ENCODE results near the gene TTC28. TPM values are rescaled to one million over a fixed set of nuclear protein-coding genes. Genes with fewer than 3 reads are reported as not detected.
A peak's percentile ranks its signal among the peaks of the same experiment; 100 is the strongest.

TTC28 gene
- total and polyA plus RNA-seq, 2 donors = 2.0 to 5.5 TPM

- peak overlapping the region in 1 of 2 donors; percentile 11 for H3K27ac ChIP-seq (ENCODE audit: low read depth in 1 of 2, low read length in 1 of 2)
- H3K9me3 ChIP-seq (ENCODE audit: control insufficient read depth in 2 of 2, insufficient read depth in 1 of 2, low read length in 1 of 2) = no peaks in the 10 kb centered on the region
- no peaks in the 10 kb centered on the region for H3K36me3 ChIP-seq (ENCODE audit: control insufficient read depth in 2 of 2, insufficient read depth in 2 of 2, low read length in 1 of 2)
- no peaks in the 10 kb centered on the region for H3K27me3 ChIP-seq (ENCODE audit: control insufficient read depth in 2 of 2, insufficient read depth in 1 of 2, low read length in 1 of 2)
- H3K4me1 ChIP-seq (ENCODE audit: control insufficient read depth in 2 of 2, insufficient read depth in 2 of 2, low read length in 2 of 2) = peaks cover 2 to 56% of the 10 kb centered on the region in 2 donors
- no peak overlapping the region for H3K4me3 ChIP-seq (ENCODE audit: low read length in 2 of 2)
- no peak for DNase-seq (ENCODE audit: low read depth in 6 of 9, low spot score in 9 of 9)
- 95% methylated on average over 6 of the region's 6 CpGs for WGBS
Observed at GRCh38 chr22:28031383-28031922, 648.2 kb downstream of the TTC28 start.

DNA sequence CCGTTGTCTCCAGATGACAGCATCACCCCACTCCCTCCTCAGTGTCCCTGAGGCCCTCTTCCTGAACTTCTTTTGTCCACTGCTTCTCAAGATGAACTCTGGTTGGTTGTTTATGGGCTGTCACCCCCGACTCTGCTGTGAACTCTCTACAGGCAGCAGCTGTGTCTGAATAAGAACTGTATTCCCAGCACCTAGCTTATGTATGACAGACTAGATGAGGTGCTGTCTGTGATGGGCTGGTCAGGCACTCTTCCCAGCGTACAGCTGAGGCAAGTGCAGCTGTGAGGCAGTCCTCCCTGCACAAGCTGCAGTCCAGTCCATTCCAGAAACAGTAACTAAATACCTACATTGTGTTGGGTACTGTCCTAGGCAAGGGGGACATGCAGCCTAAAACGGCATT, 649.2 kb downstream of the TTC28 start:
- Histone ChIP-seq H3K9me3 (ENCODE audit: control insufficient read depth in 2 of 2, insufficient read depth in 1 of 2, low read length in 1 of 2) (no peaks in the 10 kb centered on the region), H3K27ac (ENCODE audit: low read depth in 1 of 2, low read length in 1 of 2) (peak overlapping the region in 1 of 2 donors; percentile 11), H3K4me3 (ENCODE audit: low read length in 2 of 2) (no peak overlapping the region), H3K36me3 (ENCODE audit: control insufficient read depth in 2 of 2, insufficient read depth in 2 of 2, low read length in 1 of 2) (no peaks in the 10 kb centered on the region), H3K4me1 (ENCODE audit: control insufficient read depth in 2 of 2, insufficient read depth in 2 of 2, low read length in 2 of 2) (peaks cover 2 to 55% of the 10 kb centered on the region in 2 donors), H3K27me3 (ENCODE audit: control insufficient read depth in 2 of 2, insufficient read depth in 1 of 2, low read length in 1 of 2) (no peaks in the 10 kb centered on the region)
- no peak for DNase-seq (ENCODE audit: low read depth in 6 of 9, low spot score in 9 of 9)
- 91% methylated on average over 4 of the region's 4 CpGs for WGBS

GRCh38 chr22:28029956-28030355, 649.7 kb downstream of the TTC28 start:
- H3K36me3 ChIP-seq (ENCODE audit: control insufficient read depth in 2 of 2, insufficient read depth in 2 of 2, low read length in 1 of 2) = no peaks in the 10 kb centered on the region
- no peaks in the 10 kb centered on the region for H3K9me3 ChIP-seq (ENCODE audit: control insufficient read depth in 2 of 2, insufficient read depth in 1 of 2, low read length in 1 of 2)
- DNase-seq (ENCODE audit: low read depth in 6 of 9, low spot score in 9 of 9) = no peak
- peak overlapping the region in 1 of 2 donors; percentile 51 for H3K27ac ChIP-seq (ENCODE audit: low read depth in 1 of 2, low read length in 1 of 2)
- 97% methylated on average over 9 of the region's 9 CpGs for WGBS
- H3K4me3 ChIP-seq (ENCODE audit: low read length in 2 of 2) = no peak overlapping the region
- H3K4me1 ChIP-seq (ENCODE audit: control insufficient read depth in 2 of 2, insufficient read depth in 2 of 2, low read length in 2 of 2) = peaks cover 2 to 50% of the 10 kb centered on the region in 2 donors
- no peaks in the 10 kb centered on the region for H3K27me3 ChIP-seq (ENCODE audit: control insufficient read depth in 2 of 2, insufficient read depth in 1 of 2, low read length in 1 of 2)

- 79% methylated on average over 6 of the region's 6 CpGs for WGBS
- Histone ChIP-seq H3K4me1 (ENCODE audit: control insufficient read depth in 2 of 2, insufficient read depth in 2 of 2, low read length in 2 of 2) (peaks cover 0 to 44% of the 10 kb centered on the region in 2 donors), H3K4me3 (ENCODE audit: low read length in 2 of 2) (no peak overlapping the region), H3K27me3 (ENCODE audit: control insufficient read depth in 2 of 2, insufficient read depth in 1 of 2, low read length in 1 of 2) (no peaks in the 10 kb centered on the region), H3K36me3 (ENCODE audit: control insufficient read depth in 2 of 2, insufficient read depth in 2 of 2, low read length in 1 of 2) (no peaks in the 10 kb centered on the region), H3K9me3 (ENCODE audit: control insufficient read depth in 2 of 2, insufficient read depth in 1 of 2, low read length in 1 of 2) (no peaks in the 10 kb centered on the region), H3K27ac (ENCODE audit: low read depth in 1 of 2, low read length in 1 of 2) (peak overlapping the region in 1 of 2 donors; percentile 64)
- DNase-seq (ENCODE audit: low read depth in 6 of 9, low spot score in 9 of 9) = no peak
Observed at GRCh38 chr22:28029201-28029948, 650.3 kb downstream of the TTC28 start.

DNA sequence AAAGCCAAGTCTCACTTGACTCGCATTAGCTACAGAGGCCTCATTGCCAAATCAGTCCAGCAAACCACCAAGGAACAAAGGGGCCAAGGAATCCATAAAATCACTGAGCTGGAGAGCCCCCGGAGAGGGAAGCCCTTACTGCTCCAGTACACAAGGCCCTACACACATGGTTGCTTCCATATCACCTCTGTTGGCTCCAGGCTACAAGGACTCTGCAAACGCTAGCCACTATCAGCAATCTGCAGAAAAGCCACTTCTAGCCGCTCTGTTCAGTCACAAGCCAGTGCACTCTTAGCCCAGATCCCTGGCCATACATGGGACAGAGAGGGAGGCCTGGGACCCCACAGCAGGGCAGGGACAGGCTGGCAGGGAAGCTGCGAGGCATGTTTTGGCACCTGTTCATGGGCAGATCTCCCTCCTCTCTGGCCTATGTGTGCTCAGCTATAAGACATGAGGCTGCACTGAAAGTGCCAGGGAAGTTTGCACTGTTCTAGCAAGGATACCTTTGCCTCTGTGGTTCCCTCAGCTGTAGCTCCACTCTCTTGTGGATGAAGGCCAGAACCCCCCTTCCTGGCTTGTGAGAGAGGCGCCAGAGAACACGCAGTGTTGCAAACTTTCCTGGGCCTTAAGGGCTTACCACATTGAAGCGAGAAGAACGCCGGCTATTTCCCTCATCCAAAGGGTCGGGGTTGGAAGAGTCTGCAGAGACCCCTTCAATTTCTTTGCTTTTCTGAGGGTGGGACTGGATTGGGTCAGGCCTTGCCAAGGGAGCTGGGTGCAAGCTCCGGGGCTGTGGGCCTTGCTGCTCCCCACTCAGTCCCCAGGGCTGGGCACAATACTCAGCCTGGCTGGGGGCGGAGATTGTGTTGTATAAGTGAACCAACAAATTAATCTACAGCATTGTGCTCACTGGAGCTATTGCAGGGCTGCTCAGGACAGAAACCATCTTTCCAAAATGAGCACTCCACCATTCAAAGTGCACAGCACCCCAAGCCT, 651.9 kb downstream of the TTC28 start:
- no peak for DNase-seq (ENCODE audit: low read depth in 6 of 9, low spot score in 9 of 9)
- Histone ChIP-seq H3K27me3 (ENCODE audit: control insufficient read depth in 2 of 2, insufficient read depth in 1 of 2, low read length in 1 of 2) (no peaks in the 10 kb centered on the region), H3K4me1 (ENCODE audit: control insufficient read depth in 2 of 2, insufficient read depth in 2 of 2, low read length in 2 of 2) (peaks cover 0 to 41% of the 10 kb centered on the region in 2 donors), H3K9me3 (ENCODE audit: control insufficient read depth in 2 of 2, insufficient read depth in 1 of 2, low read length in 1 of 2) (no peaks in the 10 kb centered on the region), H3K4me3 (ENCODE audit: low read length in 2 of 2) (no peak overlapping the region), H3K36me3 (ENCODE audit: control insufficient read depth in 2 of 2, insufficient read depth in 2 of 2, low read length in 1 of 2) (no peaks in the 10 kb centered on the region), H3K27ac (ENCODE audit: low read depth in 1 of 2, low read length in 1 of 2) (no peak overlapping the region)
- WGBS = 94% methylated on average over 13 of the region's 13 CpGs

GRCh38 chr22:28025866-28026575, 653.6 kb downstream of the TTC28 start:
- Histone ChIP-seq H3K27me3 (ENCODE audit: control insufficient read depth in 2 of 2, insufficient read depth in 1 of 2, low read length in 1 of 2) (no peaks in the 10 kb centered on the region), H3K9me3 (ENCODE audit: control insufficient read depth in 2 of 2, insufficient read depth in 1 of 2, low read length in 1 of 2) (no peaks in the 10 kb centered on the region), H3K36me3 (ENCODE audit: control insufficient read depth in 2 of 2, insufficient read depth in 2 of 2, low read length in 1 of 2) (no peaks in the 10 kb centered on the region), H3K4me3 (ENCODE audit: low read length in 2 of 2) (no peak overlapping the region), H3K27ac (ENCODE audit: low read depth in 1 of 2, low read length in 1 of 2) (no peak overlapping the region), H3K4me1 (ENCODE audit: control insufficient read depth in 2 of 2, insufficient read depth in 2 of 2, low read length in 2 of 2) (peaks cover 0 to 45% of the 10 kb centered on the region in 2 donors)
- no peak for DNase-seq (ENCODE audit: low read depth in 6 of 9, low spot score in 9 of 9)
- WGBS = 95% methylated on average over 12 of the region's 12 CpGs

- Histone ChIP-seq H3K9me3 (ENCODE audit: control insufficient read depth in 2 of 2, insufficient read depth in 1 of 2, low read length in 1 of 2) (no peaks in the 10 kb centered on the region), H3K27ac (ENCODE audit: low read depth in 1 of 2, low read length in 1 of 2) (no peak overlapping the region), H3K36me3 (ENCODE audit: control insufficient read depth in 2 of 2, insufficient read depth in 2 of 2, low read length in 1 of 2) (no peaks in the 10 kb centered on the region), H3K4me1 (ENCODE audit: control insufficient read depth in 2 of 2, insufficient read depth in 2 of 2, low read length in 2 of 2) (peaks cover 0 to 46% of the 10 kb centered on the region in 2 donors), H3K27me3 (ENCODE audit: control insufficient read depth in 2 of 2, insufficient read depth in 1 of 2, low read length in 1 of 2) (no peaks in the 10 kb centered on the region), H3K4me3 (ENCODE audit: low read length in 2 of 2) (no peak overlapping the region)
- WGBS = 97% methylated on average over 7 of the region's 7 CpGs
- no peak for DNase-seq (ENCODE audit: low read depth in 6 of 9, low spot score in 9 of 9)
Observed at GRCh38 chr22:28025333-28025732, 654.3 kb downstream of the TTC28 start.

DNA sequence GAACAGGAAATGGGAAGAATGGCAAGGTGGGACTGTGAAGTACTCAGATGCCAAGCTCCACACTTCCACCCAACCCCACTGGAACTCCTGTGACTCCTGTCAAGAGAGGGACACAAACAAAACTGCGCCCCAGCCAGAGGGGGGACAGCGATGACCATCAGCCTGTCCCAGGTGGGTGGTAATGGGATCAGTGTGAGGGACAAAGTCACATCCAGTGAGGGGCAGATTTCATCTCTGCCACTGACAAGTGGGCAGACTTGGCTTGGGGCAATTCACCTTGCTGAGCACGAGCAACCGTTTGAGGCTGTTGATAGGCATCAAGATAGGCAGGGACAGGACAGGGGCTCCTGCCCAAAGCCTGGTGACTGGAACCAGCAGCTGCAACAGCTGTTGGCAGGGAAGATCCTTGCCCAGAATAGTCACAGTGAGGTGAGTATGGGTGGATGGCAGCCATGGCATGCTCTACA, 655.2 kb downstream of the TTC28 start:
- 96% methylated on average over 4 of the region's 4 CpGs for WGBS
- no peaks in the 10 kb centered on the region for H3K9me3 ChIP-seq (ENCODE audit: control insufficient read depth in 2 of 2, insufficient read depth in 1 of 2, low read length in 1 of 2)
- DNase-seq (ENCODE audit: low read depth in 6 of 9, low spot score in 9 of 9) = no peak
- H3K36me3 ChIP-seq (ENCODE audit: control insufficient read depth in 2 of 2, insufficient read depth in 2 of 2, low read length in 1 of 2) = no peaks in the 10 kb centered on the region
- H3K27ac ChIP-seq (ENCODE audit: low read depth in 1 of 2, low read length in 1 of 2) = no peak overlapping the region
- no peaks in the 10 kb centered on the region for H3K27me3 ChIP-seq (ENCODE audit: control insufficient read depth in 2 of 2, insufficient read depth in 1 of 2, low read length in 1 of 2)
- no peak overlapping the region for H3K4me3 ChIP-seq (ENCODE audit: low read length in 2 of 2)
- H3K4me1 ChIP-seq (ENCODE audit: control insufficient read depth in 2 of 2, insufficient read depth in 2 of 2, low read length in 2 of 2) = peaks cover 0 to 42% of the 10 kb centered on the region in 2 donors

Measured in thymus (tissue), 11 donors.